OCI-LY7 (cell line): Measurements from ENCODE around the gene ZNF358. TPM values are rescaled to one million over a fixed set of nuclear protein-coding genes. Genes with fewer than 3 reads are reported as not detected.

ENCODE experiments used
- BruUV-seq: library from RNA; stranded (reverse); fragments of 400-500 nt; replicated peaks from 2 replicates; lab custom pipeline; 2021; lab: Mats Ljungman, UMichigan
- CTCF ChIA-PET: fragments of 300-600 bp; sonication (Branson Sonifier 250); formaldehyde crosslinking; loops from one replicate; lab custom pipeline; 2022; ENCODE audit warnings: antibody characterized with exemption; ENCODE audit not compliant: unreplicated experiment; lab: Charles Lee
- POLR2A ChIA-PET: fragments of 300-600 bp; sonication (Branson Sonifier 250); formaldehyde crosslinking; loops from one replicate; lab custom pipeline; 2022; ENCODE audit warnings: antibody characterized with exemption; lab: Charles Lee
- DNase-seq: peaks from one replicate; pipeline ENCODE4 v3.0.0-alpha.2; 2015; ENCODE audit warnings: low spot score
- H2AFZ ChIP-seq: fragments of 200-600 bp; sonication (generic), shearing (Covaris generic); 2 replicates; pipeline ENCODE4 v1.6.1; 2014; ENCODE audit warnings: mild to moderate bottlenecking, antibody characterized with exemption, low read length, moderate library complexity
- H3K27ac ChIP-seq: fragments of 200-600 bp; sonication (generic); 2 replicates; pipeline ENCODE4 v1.5.1; 2014; ENCODE audit warnings: mixed run types, low read depth, mild to moderate bottlenecking, moderate library complexity, low read length, inconsistent platforms; ENCODE audit not compliant: poor library complexity, severe bottlenecking
- H3K36me3 ChIP-seq: fragments of 200-600 bp; sonication (generic); 2 replicates; pipeline ENCODE4 v1.6.1; 2014; ENCODE audit warnings: mild to moderate bottlenecking, antibody characterized with exemption, low read length, moderate library complexity, mixed read lengths; ENCODE audit not compliant: insufficient read depth
- H3K4me1 ChIP-seq: fragments of 200-600 bp; sonication (generic); 2 replicates; pipeline ENCODE4 v1.5.1; 2014; ENCODE audit warnings: mild to moderate bottlenecking, low read length; ENCODE audit not compliant: insufficient read depth, poor library complexity, severe bottlenecking
- H3K4me2 ChIP-seq: fragments of 200-600 bp; sonication (generic); 2 replicates; pipeline ENCODE4 v1.6.1; 2014; ENCODE audit warnings: mild to moderate bottlenecking, low read length
- H3K4me3 ChIP-seq: fragments of 200-600 bp; sonication (generic); 2 replicates; pipeline ENCODE4 v1.5.1; 2014; ENCODE audit warnings: mild to moderate bottlenecking, low read depth, low read length; ENCODE audit not compliant: poor library complexity, severe bottlenecking
- H3K79me2 ChIP-seq: fragments of 200-600 bp; sonication (generic); 2 replicates; pipeline ENCODE4 v1.6.1; 2016; ENCODE audit warnings: low read depth, mild to moderate bottlenecking, low read length, moderate library complexity, mixed read lengths; ENCODE audit not compliant: insufficient read depth
- H3K9me2 ChIP-seq: fragments of 200-600 bp; sonication (generic); 2 replicates; pipeline ENCODE4 v1.6.1; 2016; ENCODE audit warnings: mild to moderate bottlenecking, low read length, mixed read lengths; ENCODE audit not compliant: insufficient read depth
- H3K9me3 ChIP-seq: fragments of 200-600 bp; sonication (generic); 2 replicates; pipeline ENCODE4 v1.6.1; 2014; ENCODE audit warnings: mild to moderate bottlenecking, mixed run types, low read length, mixed read lengths
- H4K20me1 ChIP-seq: fragments of 200-600 bp; sonication (generic); 2 replicates; pipeline ENCODE4 v1.6.1; 2014; ENCODE audit warnings: mild to moderate bottlenecking, antibody characterized with exemption, low read length, moderate library complexity, mixed read lengths; ENCODE audit not compliant: insufficient read depth
- CTCF ChIP-seq: fragments of 200-600 bp; sonication (generic); conservative IDR thresholded peaks from 2 replicates; pipeline ENCODE4 v1.5.1; 2014; ENCODE audit warnings: mild to moderate bottlenecking, antibody characterized with exemption, low read length, moderate library complexity, mixed read lengths
- EZH2phosphoT487 ChIP-seq: fragments of 200-600 bp; sonication (generic); IDR thresholded peaks from 2 replicates; pipeline ENCODE4 v1.6.1; 2018; ENCODE audit warnings: low read depth, borderline replicate concordance, mild to moderate bottlenecking, mixed run types, antibody characterized with exemption, low read length, moderate library complexity, mixed read lengths
- intact Hi-C: fragments of 100-400 bp; cut with micrococcal nuclease; formaldehyde crosslinking; loops from one replicate; pipeline ENCODE4 v1.10.0; 2022; ENCODE audit not compliant: unreplicated experiment
- total RNA-seq, 2 experiments: library from RNA; depleted of rRNA in 1 of 2; stranded (reverse); fragments of >200 nt in 1 of 2; shearing (Covaris generic) in 1 of 2; gene quantifications; 2 replicates each; pipeline ENCODE4 v1.2.3, GENCODE V29; 2014 to 2022

Gene ZNF358
- total RNA-seq, 2 experiments from 2014 or later = not detected

GRCh38 chr19:7541828-7542443, 26.0 kb downstream of the ZNF358 start:
- ChIA-PET CTCF (no interaction called here), POLR2A (no interaction called here)
- Histone ChIP-seq H3K9me3 (no peaks in the 10 kb centered on the region), H2AFZ (no peak overlapping the region), H3K27ac (no peak overlapping the region), H4K20me1 (no peaks in the 10 kb centered on the region), H3K9me2 (no peaks in the 10 kb centered on the region), H3K79me2 (no peaks in the 10 kb centered on the region), H3K4me1 (peaks cover 5% of the 10 kb centered on the region), H3K4me3 (no peak overlapping the region), H3K4me2 (no peak overlapping the region), H3K36me3 (peaks cover 32% of the 10 kb centered on the region)
- DNase-seq = no peak
- intact Hi-C loops = no loop called here
- TF ChIP-seq CTCF = no peak
- no peak for TF ChIP-seq EZH2phosphoT487
- BruUV-seq = no TSS peak

- H3K4me1 ChIP-seq = peaks cover 4% of the 10 kb centered on the region
- H3K79me2 ChIP-seq = no peaks in the 10 kb centered on the region
- H3K27ac ChIP-seq = no peak overlapping the region
- DNase-seq = no peak
- H3K4me2 ChIP-seq = no peak overlapping the region
- no peaks in the 10 kb centered on the region for H3K9me2 ChIP-seq
- H3K36me3 ChIP-seq = peaks cover 32% of the 10 kb centered on the region
- H3K4me3 ChIP-seq = no peak overlapping the region
- H3K9me3 ChIP-seq = no peaks in the 10 kb centered on the region
- POLR2A ChIA-PET = no interaction called here
- BruUV-seq = no TSS peak
- intact Hi-C loops = no loop called here
- no peak for TF ChIP-seq EZH2phosphoT487
- TF ChIP-seq CTCF = no peak
- CTCF ChIA-PET = no interaction called here
- H4K20me1 ChIP-seq = no peaks in the 10 kb centered on the region
- no peak overlapping the region for H2AFZ ChIP-seq
Observed at GRCh38 chr19:7542556-7543348, 26.8 kb downstream of the ZNF358 start.

- no TSS peak for BruUV-seq
- no peak for TF ChIP-seq CTCF
- TF ChIP-seq EZH2phosphoT487 = no peak
- Histone ChIP-seq H3K9me2 (no peaks in the 10 kb centered on the region), H3K79me2 (no peaks in the 10 kb centered on the region), H4K20me1 (no peaks in the 10 kb centered on the region), H2AFZ (no peak overlapping the region), H3K4me3 (no peak overlapping the region), H3K9me3 (no peaks in the 10 kb centered on the region), H3K36me3 (peaks cover 24% of the 10 kb centered on the region), H3K4me2 (no peak overlapping the region), H3K27ac (no peak overlapping the region), H3K4me1 (peaks cover 4% of the 10 kb centered on the region)
- CTCF ChIA-PET = no interaction called here
- POLR2A ChIA-PET = interaction anchor here (1.0 kb wide), 1 partner anchor 99 kb away, joined by 3 read pairs; no protein-coding TSS in a partner anchor
- DNase-seq = no peak
- intact Hi-C loops = no loop called here
Observed at GRCh38 chr19:7544626-7545025, 28.7 kb downstream of the ZNF358 start.
